ENCODE results near the gene MED25.

MED25 gene

DNA sequence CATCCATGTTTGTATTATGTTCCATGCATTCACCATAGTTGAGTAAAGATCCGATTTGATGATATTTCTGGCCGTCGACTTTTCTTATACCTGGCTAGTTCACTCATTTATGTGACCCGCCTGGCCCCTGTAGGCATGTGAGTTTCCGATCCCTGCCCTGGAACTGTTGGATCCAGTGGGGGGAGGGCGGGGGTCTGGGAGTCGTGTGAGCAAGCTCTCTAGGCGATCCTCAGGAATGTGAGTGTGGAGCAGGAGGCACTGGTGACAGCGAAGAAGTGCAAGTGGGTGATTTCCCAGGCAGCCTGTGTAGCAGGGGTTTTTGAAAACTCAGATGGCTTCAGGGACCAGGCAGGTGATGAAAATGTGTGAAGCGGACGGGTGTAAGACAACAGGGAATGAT lies 22.2 kb downstream of the MED25 start:
- TF ChIP-seq, protein P1, sequence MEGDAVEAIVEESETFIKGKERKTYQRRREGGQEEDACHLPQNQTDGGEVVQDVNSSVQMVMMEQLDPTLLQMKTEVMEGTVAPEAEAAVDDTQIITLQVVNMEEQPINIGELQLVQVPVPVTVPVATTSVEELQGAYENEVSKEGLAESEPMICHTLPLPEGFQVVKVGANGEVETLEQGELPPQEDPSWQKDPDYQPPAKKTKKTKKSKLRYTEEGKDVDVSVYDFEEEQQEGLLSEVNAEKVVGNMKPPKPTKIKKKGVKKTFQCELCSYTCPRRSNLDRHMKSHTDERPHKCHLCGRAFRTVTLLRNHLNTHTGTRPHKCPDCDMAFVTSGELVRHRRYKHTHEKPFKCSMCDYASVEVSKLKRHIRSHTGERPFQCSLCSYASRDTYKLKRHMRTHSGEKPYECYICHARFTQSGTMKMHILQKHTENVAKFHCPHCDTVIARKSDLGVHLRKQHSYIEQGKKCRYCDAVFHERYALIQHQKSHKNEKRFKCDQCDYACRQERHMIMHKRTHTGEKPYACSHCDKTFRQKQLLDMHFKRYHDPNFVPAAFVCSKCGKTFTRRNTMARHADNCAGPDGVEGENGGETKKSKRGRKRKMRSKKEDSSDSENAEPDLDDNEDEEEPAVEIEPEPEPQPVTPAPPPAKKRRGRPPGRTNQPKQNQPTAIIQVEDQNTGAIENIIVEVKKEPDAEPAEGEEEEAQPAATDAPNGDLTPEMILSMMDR (IDR thresholded peaks at IDR 0.05) = no peak
- no peak overlapping the region for H3K4me3 ChIP-seq (ENCODE audit: low read depth in 1 of 2, low read length in 1 of 2)
- H3K27ac ChIP-seq = no peak overlapping the region
- H3K27me3 ChIP-seq = no peaks in the 10 kb centered on the region
- peaks cover 58% of the 10 kb centered on the region for H3K36me3 ChIP-seq
- H3K4me1 ChIP-seq (ENCODE audit: control insufficient read depth in 1 of 2, insufficient read depth in 1 of 2, low read depth in 1 of 2, low read length in 1 of 2) = peaks cover 15 to 16% of the 10 kb centered on the region in 2 experiments
- no peaks in the 10 kb centered on the region for H3K9me3 ChIP-seq

DNA sequence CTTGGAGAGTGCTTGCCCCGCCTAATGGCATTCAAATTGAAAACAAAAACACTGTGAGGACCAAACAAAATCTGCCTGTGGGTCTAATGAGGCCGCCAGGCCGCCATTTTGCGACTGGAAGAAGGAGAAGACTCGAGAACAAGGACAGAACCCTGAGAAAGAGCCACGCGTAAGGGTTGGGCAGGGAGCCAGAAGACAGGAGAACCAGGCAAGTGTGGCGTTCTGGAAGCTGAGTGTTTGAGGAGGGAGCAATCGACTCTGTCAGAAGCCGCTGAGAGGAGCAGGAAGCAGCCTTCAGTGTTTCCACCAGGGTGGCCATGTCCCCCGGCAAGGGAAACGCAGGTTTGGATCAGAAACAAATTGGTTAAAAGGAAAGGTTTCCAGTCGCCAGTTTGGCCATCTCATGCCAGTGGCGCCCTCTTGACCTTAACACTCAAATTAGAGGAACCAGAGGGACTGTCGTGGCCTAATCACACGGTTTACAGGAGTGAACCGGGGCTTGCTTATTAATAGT lies 22.7 kb downstream of the MED25 start:
- peak overlapping the region; percentile 5 for H3K27ac ChIP-seq

DNA sequence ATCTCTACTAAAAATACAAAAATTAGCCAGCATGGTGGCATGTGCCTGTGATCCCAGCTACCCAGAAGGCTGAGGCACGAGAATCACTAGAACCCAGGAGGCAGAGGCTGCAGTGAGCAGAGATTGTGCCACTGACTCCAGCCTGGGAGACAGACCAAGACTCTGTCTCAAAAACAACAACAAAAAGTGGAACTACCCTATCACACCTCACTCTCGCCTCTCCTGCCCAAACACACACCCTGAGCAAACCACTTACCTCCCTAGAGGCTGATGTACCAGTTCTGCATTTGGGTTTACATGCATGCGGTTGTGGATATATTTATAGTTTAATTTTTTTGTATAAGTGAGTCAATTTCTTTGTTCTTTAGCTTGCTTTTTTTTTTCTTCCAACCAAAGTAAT lies 25.2 kb downstream of the MED25 start:
- Histone ChIP-seq H3K4me3 (ENCODE audit: low read depth in 1 of 2, low read length in 1 of 2) (no peak overlapping the region), H3K4me1 (ENCODE audit: control insufficient read depth in 1 of 2, insufficient read depth in 1 of 2, low read depth in 1 of 2, low read length in 1 of 2) (peaks cover 24% of the 10 kb centered on the region in 2 experiments), H3K36me3 (peaks cover 28% of the 10 kb centered on the region), H3K27me3 (no peaks in the 10 kb centered on the region), H3K9me3 (no peaks in the 10 kb centered on the region), H3K27ac (no peak overlapping the region)
- TF ChIP-seq, protein P1 (IDR thresholded peaks at IDR 0.05) = no peak

More for the DNA sequence above, 22.7 kb downstream of the MED25 start:
- Histone ChIP-seq H3K4me1 (ENCODE audit: control insufficient read depth in 1 of 2, insufficient read depth in 1 of 2, low read depth in 1 of 2, low read length in 1 of 2) (peaks cover 16 to 17% of the 10 kb centered on the region in 2 experiments), H3K9me3 (no peaks in the 10 kb centered on the region), H3K27me3 (no peaks in the 10 kb centered on the region), H3K36me3 (peaks cover 53% of the 10 kb centered on the region), H3K4me3 (ENCODE audit: low read depth in 1 of 2, low read length in 1 of 2) (no peak overlapping the region)
- TF ChIP-seq, protein P1 (IDR thresholded peaks at IDR 0.05) = no peak

DNA sequence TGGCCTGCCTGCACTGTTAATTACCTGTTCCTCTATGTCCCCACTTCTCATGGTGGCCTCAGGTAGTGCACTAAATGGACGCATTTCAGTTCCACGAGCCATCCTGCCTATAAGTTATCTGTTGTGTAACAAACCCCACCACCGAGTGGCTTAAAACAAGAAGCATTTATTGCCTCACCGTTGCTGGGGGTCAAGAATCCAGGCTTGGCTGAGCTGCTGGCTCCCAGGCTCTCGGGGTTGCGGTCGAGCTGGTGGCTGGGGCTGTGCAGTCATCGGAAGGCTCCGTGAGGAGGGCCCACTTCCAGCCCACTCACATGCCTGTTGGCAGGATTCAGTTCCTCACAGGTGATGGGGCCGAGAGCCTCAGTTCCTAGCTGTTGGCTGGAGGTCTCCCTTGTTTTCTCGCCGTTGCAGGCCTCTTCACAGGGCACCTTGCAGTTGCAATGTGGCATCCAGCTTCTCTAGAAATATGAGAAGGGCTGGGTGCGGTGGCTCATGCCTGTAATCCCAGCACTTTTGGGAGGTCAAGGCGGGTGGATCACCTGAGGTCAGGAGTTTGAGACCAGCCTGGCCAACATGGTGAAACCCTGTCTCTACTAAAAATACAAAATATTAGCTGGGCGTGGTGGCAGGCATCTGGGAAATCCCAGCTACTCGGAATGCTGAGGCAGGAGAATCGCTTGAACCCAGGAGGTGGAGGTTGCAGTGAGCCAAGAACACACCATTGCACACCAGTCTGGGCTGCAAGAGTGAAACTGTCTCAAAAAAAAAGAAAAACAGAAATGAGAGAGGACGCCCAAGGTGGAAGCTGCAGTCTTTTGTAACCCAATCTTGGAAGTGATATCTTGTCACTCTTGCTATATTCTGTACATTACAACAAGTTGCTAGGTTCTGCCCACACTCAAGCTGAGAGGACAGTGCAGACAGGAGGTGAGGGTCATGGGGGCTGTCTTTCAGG lies 26.3 kb downstream of the MED25 start:
- peaks cover 36% of the 10 kb centered on the region in 2 experiments for H3K4me1 ChIP-seq (ENCODE audit: control insufficient read depth in 1 of 2, insufficient read depth in 1 of 2, low read depth in 1 of 2, low read length in 1 of 2)
- H3K4me3 ChIP-seq (ENCODE audit: low read depth in 1 of 2, low read length in 1 of 2) = no peak overlapping the region
- TF ChIP-seq, protein P1 (IDR thresholded peaks at IDR 0.05) = no peak
- no peaks in the 10 kb centered on the region for H3K27me3 ChIP-seq
- peaks cover 17% of the 10 kb centered on the region for H3K36me3 ChIP-seq
- no peaks in the 10 kb centered on the region for H3K9me3 ChIP-seq
- peak overlapping the region; percentile 46 for H3K27ac ChIP-seq

DNA sequence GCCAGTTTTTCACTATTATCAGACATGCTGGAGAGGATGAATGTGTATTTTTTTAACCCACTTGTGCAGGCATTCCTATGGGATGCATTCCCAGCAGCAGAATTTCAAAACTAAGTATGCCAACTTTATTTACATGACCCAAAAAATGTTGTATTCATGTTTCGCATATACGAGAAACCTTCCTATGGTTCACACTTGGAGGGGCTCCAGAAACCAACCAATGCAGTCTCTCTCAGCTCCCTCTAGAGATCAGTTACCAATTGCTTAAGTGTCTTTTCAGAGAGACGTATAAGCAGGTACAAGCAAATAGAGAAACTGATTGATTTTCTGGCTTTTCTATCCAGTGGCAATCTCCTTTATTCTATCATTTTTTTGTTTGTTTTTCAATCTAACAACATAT lies 27.3 kb downstream of the MED25 start:
- Histone ChIP-seq H3K4me1 (ENCODE audit: control insufficient read depth in 1 of 2, insufficient read depth in 1 of 2, low read depth in 1 of 2, low read length in 1 of 2) (peaks cover 46% of the 10 kb centered on the region in 2 experiments), H3K9me3 (no peaks in the 10 kb centered on the region), H3K27me3 (no peaks in the 10 kb centered on the region), H3K36me3 (peaks cover 7% of the 10 kb centered on the region), H3K27ac (peak overlapping the region; percentile 46), H3K4me3 (ENCODE audit: low read depth in 1 of 2, low read length in 1 of 2) (no peak overlapping the region)
- TF ChIP-seq, protein P1 (IDR thresholded peaks at IDR 0.05) = no peak
